ENCODE data around the gene MCAT.

Gene MCAT

DNA sequence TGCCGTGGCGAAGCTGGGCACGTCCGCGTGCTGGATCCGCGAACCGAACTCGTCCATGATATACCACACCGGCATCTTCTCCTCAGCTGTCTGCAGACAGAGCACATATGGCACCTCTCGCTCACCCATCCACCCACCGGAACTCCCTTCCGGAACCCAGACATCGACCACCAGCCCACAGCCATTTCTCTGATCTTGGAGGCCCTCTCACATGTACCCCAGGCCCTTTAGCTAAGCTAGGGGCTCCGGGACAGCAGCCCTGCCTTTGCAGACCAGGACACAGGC is 36.7 kb upstream of the MCAT start:
- no peak for FAIRE-seq
- DNase-seq (ENCODE audit: insufficient read length, low spot score), result no peak
- no peak for TF ChIP-seq POLR2A (IDR thresholded peaks at IDR 0.05; ENCODE audit: low read depth, low read length)

DNA sequence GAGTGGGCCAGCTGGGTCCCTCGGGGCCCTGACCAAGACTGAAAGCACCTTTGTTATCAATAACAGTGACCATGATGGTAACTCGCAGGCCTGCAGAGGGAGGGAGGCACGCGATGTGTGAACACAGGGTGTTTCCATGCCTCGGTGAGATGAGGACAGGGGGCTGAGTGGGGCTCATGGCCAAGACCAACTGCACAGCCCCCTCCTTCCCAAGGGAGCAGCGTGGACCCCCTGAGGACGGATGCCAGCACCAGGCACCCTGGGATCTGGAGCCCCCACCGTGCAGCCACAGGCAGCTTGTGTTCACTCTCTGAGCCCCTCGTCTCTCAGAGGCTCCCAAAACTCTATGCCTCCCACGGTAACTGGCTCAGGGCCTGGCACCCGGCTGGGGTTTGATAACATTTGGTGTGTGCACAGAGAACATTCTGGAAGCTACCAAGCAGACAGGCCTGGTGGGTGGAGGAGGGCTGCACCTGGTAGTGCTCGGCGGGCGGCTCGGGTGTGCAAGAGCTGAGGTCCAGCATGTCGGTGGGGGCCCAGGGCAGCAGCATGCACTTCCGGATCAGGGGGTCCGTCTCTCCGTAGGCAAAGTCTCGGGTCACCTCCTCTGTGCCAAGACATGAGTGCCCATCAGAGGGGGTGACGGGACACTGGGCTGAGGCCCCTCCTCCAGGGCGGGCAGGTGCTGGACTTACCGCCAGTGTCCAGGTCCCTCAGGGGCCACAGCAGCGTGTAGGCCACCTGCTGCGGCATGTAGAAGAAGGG is 36.1 kb upstream of the MCAT start:
- FAIRE-seq (no peak), DNase-seq (ENCODE audit: insufficient read length, low spot score) (no peak)
- no peak for TF ChIP-seq POLR2A (IDR thresholded peaks at IDR 0.05; ENCODE audit: low read depth, low read length)

DNA sequence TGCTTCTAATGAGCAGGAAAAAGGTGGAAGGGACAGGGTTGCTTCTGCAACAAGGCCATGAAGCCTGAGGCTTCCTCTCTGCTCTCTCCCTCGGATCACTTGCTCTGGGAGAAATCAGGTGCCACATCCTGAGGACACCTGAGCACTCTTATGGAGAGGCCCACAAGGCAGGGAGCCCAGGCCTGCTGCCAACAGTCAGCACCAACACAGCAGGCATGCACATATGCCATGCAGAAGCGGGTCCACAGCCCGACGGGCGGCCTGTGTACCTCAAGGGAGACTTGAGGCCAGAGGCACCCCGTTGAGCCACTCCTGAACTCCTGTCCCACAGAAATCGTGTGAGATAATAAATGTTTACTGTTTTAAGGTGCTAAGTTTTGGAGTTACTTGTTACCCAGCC is 34.3 kb upstream of the MCAT start:
- no peak for DNase-seq (ENCODE audit: insufficient read length, low spot score)
- no peak for FAIRE-seq
- TF ChIP-seq POLR2A (IDR thresholded peaks at IDR 0.05; ENCODE audit: low read depth, low read length), result no peak

DNA sequence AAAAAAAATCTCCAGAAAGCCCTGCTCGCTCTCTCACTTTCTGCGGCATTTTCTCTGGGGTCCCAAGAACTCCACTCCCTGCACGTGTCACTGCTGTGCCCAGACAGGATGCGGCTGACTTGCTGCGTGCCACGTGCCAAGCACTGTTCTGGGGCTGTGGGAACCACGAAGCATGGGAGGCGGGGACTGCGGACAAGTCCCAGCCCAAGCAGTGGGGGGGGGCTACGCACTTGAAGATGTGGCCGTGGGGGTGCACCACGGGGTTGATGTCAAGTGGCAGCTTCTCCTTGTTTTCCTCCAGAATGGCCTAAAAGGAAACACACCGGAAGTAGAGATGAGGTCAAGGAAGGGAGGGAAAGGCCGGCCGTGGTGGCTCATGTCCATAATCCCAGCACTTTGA is 32.9 kb upstream of the MCAT start:
- DNase-seq (ENCODE audit: insufficient read length, low spot score) (no peak), FAIRE-seq (no peak)
- TF ChIP-seq POLR2A (IDR thresholded peaks at IDR 0.05; ENCODE audit: low read depth, low read length), result no peak

DNA sequence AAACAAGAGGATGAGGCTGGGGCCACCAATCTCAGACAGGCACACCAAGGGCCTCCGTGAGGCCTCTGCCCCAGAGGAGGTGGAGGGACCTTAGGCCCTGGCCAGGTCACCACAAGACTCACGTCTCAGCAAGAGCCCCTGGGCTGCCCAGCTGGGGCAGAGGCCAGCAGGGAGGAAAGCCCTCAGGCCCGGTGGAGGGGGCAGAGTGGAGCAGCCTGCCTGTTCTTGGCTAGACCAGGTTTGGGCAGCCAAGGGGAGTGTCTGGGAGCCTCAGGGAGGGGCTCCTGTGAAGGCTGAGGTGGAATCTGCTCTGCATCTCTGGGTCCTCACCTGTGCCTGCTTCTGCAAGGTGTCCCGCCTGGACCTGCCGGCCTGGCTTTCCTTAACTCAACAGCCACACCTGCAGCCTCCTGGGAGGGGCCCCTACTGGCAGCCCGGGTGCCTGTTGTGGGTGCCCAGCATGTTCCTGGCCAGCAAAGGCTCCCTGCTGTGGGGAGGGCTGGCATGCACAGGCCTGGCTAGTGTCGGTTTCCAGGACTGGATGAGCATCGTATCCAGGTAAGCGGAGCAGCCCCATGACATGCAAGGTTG is 31.8 kb upstream of the MCAT start:
- TF ChIP-seq POLR2A (IDR thresholded peaks at IDR 0.05; ENCODE audit: low read depth, low read length), result no peak
- DNase-seq (ENCODE audit: insufficient read length, low spot score), result no peak
- FAIRE-seq, result no peak

DNA sequence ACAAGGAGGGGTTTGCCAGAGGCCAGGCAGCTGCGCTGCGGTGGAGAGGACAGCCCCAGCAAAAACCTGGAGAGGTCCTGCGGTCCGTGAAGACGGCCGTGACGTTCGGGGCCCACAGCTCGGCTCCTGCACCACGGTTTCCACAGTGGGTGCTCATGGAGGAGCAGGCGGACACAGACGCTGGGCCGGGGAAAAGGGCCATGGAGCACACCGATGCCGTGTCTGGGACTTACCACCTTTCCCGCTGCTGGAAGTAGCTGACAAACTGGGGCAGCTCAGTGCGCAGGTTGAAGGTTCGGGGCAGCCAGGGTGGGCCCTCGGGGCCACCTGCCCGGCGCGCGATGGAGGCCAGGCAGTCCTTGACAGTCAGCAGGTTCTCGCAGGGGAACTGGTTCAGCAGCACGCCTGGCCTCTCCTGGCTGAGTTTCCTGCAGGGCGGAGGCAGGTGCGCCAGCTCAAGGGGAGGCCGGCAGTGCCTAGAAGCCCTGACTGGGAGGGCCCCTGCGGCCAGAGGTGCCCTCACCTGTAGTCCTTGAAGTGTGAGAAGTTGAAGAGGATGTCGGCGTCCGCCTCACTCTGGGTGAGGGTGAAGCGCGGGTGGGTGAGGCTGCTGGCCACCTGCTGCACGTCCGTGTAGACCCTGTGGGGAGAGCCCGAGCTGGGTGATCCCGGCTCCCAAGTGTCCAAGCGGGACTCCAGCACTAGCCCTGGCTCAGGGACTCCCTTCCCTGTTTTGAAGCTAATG is 30.9 kb upstream of the MCAT start:
- DNase-seq (ENCODE audit: insufficient read length, low spot score) (no peak), FAIRE-seq (no peak)
- TF ChIP-seq POLR2A (IDR thresholded peaks at IDR 0.05; ENCODE audit: low read depth, low read length), result no peak

DNA sequence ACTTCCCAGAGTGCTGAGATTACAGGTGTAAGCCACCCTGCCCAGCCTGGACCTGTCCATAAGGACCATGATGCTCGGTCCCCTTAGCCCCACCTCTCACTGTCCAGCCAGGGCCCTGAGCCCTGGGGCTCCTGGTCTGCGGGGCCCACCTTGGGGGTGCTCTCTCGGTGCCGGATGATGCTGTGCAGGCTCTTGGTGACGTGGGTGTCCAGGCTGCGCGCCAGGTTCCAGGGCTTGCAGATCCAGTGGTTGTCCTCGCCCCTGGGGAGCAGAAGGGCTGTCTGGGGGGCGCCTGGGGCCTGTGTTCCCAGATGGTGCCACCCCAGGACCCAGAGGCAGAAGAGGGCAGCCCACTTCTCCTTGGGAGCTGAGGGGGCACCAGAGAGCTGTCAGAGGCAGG is 30.4 kb upstream of the MCAT start:
- TF ChIP-seq POLR2A (IDR thresholded peaks at IDR 0.05; ENCODE audit: low read depth, low read length), result no peak
- DNase-seq (ENCODE audit: insufficient read length, low spot score) (no peak), FAIRE-seq (no peak)

DNA sequence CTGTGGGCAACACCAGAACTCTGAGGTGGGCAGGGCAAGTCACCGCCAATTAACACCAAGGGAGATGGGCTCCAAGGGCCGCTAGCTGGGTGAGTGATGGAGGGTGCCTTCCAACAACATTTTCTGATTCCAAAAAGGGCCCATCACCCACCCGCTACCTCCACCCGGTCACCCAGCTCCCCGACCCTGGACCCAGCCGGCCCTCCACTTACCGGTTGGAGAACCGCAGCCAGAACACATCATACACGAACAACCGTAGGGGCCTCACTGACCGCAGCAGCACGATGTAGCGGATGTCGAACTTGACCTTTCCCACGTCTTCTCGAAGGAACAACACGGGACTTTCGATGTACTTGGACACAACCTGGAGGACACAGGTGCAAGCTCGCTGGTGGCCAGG is 29.0 kb upstream of the MCAT start:
- FAIRE-seq, result no peak
- TF ChIP-seq POLR2A (IDR thresholded peaks at IDR 0.05; ENCODE audit: low read depth, low read length), result no peak
- no peak for DNase-seq (ENCODE audit: insufficient read length, low spot score)

DNA sequence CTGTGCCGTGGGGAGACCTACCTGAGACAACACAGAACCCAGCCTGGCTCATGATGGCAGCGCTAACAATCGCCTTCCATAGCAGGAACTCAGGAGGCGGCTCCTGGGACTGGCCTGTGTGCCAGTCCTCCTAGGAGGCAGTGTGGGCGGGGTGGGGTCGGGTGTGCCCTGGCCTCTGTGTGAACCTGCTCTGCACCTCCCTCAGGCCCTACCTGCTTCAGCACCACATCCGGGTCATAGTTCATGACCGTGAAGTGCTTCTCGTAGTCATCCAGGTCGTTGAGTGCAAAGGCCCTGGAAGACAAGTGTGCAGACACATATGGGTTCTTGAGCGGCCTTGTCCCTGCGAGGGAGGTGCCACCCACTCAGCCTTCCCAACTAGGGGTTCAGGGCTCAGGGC is 28.4 kb upstream of the MCAT start:
- DNase-seq (ENCODE audit: insufficient read length, low spot score) (no peak), FAIRE-seq (no peak)
- no peak for TF ChIP-seq POLR2A (IDR thresholded peaks at IDR 0.05; ENCODE audit: low read depth, low read length)

DNA sequence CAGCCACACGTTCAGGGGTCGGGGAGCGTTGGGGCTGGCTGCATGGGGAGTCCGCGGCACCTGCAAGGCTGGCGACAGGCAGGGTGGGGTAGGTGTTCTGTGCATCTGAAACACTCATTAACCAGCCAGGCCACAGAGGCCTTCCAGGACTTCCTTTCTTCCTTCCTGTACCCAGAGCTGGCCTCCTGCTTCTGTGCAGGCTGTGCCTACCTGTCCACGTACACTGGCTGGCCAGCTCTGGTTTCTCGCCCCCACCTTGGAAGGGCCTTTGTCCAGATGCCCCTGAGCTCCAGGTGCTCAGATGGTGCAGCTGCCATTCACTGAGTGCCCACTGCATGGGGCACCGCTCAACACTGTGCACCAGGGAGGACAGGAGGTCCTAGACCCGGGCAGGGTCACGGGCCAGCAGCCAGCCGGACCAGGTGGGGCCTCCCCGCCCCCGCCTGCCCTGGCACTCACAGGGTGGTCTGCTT is 27.9 kb upstream of the MCAT start:
- no peak for TF ChIP-seq POLR2A (IDR thresholded peaks at IDR 0.05; ENCODE audit: low read depth, low read length)
- DNase-seq (ENCODE audit: insufficient read length, low spot score) (no peak), FAIRE-seq (no peak)

DNA sequence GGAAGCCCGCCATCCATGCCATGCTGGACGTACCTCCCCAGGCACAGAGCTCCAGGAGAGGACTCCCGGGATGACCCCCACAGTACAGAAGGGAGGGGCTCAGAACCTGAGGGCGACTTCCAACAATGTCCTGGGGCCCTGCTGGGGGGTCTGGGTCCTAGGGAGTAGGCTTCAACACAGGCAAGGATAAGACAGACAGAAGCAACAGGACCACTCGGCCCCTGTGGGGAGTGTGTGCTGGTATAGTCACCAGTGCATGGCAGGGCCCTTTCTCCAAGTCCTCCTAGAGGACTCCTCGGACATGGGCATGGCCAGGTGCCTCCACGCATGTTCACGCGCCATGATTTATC is 26.9 kb upstream of the MCAT start:
- TF ChIP-seq POLR2A (IDR thresholded peaks at IDR 0.05; ENCODE audit: low read depth, low read length), result no peak

DNA sequence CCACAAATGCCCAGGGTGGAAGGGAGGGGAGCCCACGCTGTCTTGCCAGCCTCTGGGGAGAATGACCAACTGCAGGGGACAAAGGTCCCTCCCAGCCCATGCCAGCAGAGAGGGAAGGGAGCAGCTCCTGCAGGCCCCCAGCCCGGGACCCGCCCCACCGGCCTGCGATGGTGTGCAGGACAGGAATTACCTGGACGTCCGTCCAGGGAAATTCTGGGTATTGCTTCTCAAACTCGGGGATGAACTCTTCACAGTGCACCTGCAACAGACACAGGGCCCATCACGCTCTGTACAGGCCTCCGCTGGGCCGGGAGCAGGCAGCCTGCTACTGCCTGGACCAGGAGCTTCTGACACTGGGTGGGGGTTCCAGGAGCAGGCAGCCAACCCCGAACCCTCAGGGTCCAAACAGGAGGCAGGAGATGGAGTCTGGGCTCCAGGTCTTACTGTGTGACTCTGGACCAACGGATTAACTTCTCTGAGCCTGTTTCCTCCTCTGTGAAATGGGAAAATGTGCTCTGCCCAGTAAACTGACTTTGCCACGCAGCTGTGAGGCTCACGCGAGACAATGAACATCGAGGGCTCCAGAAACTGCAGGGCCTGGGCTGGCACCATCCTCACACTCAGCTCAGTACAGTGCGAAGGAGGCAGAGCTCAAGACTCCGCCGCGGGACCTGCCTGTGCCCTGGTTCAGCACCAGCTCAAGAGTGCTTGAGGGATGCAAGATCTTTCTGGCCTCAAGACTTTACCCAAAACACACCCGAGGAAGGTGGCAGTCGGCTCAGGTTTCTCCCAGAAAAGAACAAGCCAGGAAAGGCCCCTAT is 26.3 kb upstream of the MCAT start:
- DNase-seq (ENCODE audit: insufficient read length, low spot score) (no peak), FAIRE-seq (no peak)
- no peak for TF ChIP-seq POLR2A (IDR thresholded peaks at IDR 0.05; ENCODE audit: low read depth, low read length)

More for the DNA sequence above, 26.9 kb upstream of the MCAT start:
- FAIRE-seq (no peak), DNase-seq (ENCODE audit: insufficient read length, low spot score) (no peak)

DNA sequence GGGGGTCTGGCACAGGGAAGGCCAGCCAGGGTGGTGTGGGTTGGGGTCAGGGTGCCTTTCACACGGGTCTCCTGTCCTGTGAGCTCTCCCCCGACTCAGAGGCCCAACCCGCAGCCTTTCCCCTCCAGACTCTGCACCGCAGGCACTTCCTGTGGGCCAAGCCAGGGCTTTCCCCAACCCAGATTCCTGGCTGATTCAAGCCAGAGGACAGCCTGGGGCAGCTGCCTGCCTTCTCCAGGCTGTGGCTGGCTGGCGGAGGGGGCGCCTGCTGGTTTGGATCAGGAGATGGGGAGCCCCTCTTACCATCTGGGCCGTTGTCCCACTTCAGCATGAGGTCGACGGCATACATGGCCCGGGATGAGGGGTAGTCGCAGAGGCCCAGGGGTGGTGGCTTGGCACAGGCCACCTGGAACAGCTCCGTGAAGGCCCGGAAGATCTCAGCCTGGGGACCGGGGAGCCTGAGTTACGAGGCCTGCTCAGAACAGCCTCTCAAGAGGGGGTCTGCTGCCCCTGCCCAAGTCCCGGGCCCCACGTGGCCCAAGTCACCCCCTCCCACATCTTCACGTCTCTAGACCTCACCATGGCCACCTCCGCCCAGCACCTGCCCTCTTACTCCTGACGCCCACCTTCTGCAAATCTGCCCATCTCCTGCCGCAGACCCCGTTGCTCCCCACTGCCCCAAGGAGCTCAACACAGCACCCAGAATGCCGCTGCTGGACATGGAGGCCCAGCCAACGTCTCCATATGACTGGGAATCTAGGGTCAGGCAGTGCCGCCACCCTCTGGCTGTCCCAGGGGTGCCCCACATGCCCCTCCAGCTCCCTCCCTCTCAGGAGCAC is 25.5 kb upstream of the MCAT start:
- FAIRE-seq (no peak), DNase-seq (ENCODE audit: insufficient read length, low spot score) (no peak)

More for the DNA sequence above, 25.5 kb upstream of the MCAT start:
- TF ChIP-seq POLR2A (IDR thresholded peaks at IDR 0.05; ENCODE audit: low read depth, low read length), result no peak

All from H54 (cell line).